GM12801 (cell line): ENCODE data around the gene EYA4.

Experiments used
- TF ChIP-seq, protein P1 (sequence below): IDR thresholded peaks from one replicate; pipeline ENCODE4 v1.5.1; 2011; ENCODE audit warnings: control low read depth; ENCODE audit not compliant: insufficient read length; ENCODE audit errors: extremely low read depth

EYA4 gene

DNA sequence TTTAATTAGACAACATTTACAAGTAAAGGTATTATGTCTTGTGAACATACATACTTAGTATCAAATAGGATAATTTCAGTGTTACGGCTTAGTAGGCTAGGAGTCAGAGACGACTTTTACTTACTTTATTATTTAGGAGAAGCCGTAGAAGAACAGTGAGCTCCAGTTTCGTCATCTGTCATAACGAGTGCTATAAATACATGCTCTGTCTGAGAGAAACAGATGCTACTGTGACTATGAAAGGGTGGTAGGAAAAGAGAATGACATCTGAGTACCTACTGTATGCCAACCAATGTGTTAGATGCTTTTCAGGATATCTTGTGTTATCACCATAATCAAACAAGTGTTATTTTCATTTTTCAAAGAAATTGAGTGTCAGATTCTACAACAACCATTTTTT, 119.0 kb downstream of the EYA4 start:
- TF ChIP-seq, protein P1, sequence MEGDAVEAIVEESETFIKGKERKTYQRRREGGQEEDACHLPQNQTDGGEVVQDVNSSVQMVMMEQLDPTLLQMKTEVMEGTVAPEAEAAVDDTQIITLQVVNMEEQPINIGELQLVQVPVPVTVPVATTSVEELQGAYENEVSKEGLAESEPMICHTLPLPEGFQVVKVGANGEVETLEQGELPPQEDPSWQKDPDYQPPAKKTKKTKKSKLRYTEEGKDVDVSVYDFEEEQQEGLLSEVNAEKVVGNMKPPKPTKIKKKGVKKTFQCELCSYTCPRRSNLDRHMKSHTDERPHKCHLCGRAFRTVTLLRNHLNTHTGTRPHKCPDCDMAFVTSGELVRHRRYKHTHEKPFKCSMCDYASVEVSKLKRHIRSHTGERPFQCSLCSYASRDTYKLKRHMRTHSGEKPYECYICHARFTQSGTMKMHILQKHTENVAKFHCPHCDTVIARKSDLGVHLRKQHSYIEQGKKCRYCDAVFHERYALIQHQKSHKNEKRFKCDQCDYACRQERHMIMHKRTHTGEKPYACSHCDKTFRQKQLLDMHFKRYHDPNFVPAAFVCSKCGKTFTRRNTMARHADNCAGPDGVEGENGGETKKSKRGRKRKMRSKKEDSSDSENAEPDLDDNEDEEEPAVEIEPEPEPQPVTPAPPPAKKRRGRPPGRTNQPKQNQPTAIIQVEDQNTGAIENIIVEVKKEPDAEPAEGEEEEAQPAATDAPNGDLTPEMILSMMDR: no peak

DNA sequence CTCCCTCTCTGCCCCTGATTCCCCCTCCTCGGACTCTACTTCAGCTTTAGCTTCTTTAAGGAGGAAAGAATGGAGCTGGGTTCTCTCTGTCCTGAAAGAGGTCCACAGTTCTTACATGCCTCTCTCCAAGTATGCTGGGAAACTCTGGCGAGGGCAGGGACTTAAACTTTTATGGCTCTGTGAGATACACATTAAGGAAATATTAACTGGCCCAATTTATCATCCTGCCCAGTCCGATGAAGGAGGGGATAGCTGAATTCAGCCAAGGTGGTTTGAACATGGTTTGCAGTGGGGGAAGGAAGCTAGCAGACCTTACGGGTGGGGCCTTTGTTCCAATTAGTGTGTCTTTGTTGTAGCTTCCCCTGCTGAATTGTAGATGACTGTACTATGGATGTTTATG, 121.7 kb downstream of the EYA4 start:
- TF ChIP-seq, protein P1: no peak

DNA sequence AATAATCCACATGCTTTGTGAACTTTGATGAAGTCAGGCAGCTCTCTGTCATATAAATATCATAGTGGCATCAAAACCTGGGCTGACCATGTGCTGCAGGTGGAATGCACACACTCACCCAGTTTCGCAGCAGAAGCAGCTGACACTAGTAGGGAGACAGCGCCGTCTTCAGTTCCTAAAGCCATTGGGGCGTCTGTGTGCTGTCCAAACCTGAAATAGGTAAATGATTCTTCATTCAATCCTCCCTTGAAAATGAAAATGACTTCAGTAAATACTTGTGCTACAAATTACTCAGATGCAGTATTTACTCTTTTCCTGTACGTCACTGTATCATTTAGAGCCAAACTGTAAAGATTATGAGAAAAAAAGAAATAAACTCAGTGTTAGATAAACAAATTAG, 127.5 kb downstream of the EYA4 start:
- TF ChIP-seq, protein P1: no peak

DNA sequence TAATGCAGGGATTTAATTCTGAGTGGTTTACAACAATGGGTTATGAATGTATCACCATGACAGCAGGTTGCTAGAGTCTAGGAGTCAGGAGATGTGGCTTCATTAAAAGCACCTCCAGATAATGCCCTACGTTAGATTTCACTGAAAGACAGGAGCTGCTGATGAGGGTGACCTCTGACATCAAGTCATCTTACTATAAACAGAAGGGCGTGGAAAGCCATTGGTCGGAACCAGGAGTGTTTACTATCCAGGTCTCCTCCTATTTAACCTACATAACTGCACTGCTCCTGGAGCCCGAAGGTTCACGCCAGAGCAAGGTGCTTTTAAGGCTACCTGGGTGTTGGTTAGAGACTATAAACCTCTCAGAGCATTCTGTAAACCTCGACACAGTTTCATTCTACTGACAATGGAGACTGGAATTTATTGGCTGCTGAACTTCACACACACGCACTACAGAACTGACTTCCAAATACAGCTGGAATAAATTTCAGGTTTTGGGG, 128.7 kb downstream of the EYA4 start:
- TF ChIP-seq, protein P1: no peak

DNA sequence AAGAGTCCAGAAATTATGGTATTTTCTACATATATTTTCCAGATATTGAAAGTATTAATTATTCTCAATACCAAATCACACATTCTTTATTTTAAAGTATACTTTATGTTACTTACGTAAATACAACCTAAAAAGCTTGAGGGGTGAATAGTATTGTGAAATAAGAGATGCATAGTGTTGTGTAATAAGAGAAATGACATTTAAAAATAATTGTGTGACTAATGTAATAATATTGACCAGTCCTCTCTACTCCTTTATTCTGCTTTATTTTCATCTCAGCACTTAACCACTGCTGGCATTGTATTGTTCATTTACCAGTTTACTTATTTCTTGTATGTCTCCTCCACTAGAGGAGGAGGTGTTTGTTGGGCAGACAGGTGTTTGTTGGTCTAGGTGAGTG, 135.6 kb downstream of the EYA4 start:
- TF ChIP-seq, protein P1: no peak

DNA sequence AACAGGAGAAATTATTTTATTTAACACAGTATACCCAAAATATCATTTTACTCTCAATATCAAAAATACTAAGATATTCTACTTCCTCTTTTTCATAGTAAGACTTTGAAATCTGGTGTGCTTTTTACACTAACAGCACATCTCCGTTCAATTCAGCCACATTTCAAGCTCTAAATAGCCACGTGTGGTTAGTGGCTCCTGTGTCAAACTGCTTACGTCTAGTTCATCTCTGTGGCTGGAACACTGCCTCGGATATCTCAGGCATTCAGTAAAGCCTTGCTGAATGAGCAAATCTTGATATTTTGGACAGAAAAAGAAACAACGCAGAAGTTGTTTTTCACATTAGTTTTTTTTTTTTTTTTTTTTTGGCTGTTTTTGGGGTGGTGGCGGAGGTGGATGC, 136.1 kb downstream of the EYA4 start:
- TF ChIP-seq, protein P1: no peak

DNA sequence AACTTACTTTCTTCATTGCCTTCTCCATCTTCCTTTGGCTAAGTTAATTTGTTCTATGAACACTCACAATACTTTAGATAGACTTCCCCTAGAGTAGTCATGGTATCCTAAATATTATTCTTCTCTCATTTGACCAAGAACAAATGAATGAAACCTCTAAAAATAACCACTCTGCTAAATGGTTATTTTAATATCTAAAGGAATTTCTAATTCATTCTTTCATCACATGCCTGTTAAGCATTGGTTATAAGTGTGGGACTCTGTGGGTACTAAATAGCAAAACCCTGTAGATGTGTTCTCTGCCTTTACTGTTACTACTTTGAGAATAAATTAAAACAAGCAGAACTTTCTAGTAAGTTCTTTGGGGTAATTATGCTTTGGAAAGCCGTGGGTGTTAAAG, 138.9 kb downstream of the EYA4 start:
- TF ChIP-seq, protein P1: no peak

DNA sequence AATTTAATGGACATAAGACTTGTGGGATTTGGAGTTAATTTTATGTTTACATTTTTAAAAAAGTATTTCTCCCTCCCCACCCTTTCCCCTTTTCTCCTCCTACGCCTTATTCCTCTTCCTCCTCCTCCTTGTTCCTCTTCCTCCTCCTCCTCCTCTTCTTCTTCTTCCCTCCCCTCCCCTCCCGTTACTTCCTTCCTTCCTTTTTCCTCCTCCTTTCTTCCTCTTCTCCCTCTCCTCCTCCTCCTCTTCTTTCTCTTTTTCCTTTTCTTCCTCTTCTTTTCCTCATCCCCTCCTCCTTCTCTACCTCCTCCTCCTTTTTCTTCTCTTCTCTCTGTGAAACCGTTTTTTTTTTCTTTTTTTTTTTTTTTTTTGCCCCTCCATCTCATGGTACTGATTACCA, 139.6 kb downstream of the EYA4 start:
- TF ChIP-seq, protein P1: no peak
